Islet precursor cell (in vitro differentiated cells): ENCODE results near the gene FBLN2.

ENCODE experiments used
- DNase-seq: peaks from one replicate; pipeline ENCODE4 v3.0.0-alpha.2; 2018

The FBLN2 gene

GRCh38 chr3:13533885-13534301 lies 15.0 kb upstream of the FBLN2 start:
- no peak for DNase-seq

DNA sequence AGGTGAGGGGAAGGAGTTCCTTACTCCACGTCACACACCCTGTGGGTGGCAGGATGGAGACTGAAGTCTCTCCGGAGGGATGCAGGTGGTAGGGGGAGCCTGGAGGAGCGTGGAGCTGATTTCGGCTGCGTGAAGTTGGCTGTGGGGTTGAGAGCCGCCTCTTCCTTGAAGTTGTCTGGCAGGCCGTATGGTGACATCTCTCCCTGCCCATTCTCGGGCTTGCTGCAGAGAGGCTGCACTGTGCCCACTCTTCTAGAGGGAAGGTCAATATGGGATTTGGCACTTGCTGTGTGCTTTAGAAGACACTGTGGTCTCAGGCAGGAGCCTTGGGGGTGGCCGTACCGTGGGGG lies 13.4 kb upstream of the FBLN2 start:
- no peak for DNase-seq

DNA sequence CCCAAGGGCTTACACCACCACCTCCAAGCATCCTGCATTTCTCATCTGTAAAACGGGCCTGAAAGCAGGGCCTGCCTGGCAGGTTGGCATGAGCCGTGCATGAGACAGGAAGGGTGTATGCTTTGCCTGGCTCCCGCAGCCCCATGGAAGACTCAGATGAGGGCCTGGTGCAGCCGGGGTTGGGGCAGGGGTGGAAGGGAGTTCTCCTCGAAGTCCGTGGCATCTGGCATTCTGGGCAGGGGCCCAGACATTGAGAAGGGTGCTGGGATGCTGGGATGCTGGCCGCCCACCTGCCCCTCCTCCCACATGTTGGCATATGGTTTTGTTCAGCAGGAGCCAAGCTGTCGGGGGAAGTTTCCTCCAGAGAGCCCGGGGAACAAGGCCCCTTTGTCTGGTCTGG lies 13.0 kb upstream of the FBLN2 start:
- DNase-seq, result no peak

DNA sequence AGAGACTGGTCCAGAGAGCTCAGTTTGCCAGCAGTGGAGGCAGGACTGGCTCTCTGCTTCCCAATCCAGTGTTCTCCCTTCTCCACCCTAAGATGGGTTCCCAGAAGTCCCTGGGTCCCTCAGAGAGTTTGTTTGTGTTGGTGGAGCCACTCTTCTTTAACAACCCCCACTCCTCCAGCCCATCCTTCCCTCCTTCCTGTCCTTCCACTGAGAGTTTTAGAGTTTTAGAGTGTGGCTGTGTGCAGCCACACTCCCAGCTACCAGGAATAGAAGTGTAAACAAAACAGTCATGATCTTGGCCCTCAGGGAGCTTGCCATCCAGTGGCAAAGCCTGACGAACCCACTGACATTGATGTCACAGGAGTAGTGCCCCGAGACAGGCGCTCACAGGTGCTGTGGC lies 12.5 kb upstream of the FBLN2 start:
- DNase-seq, result no peak

- DNase-seq, result no peak
Observed at GRCh38 chr3:13536832-13537231, 12.1 kb upstream of the FBLN2 start.

GRCh38 chr3:13537244-13537908 lies 11.5 kb upstream of the FBLN2 start:
- DNase-seq, result no peak

- DNase-seq, result peak; percentile 81
Observed at GRCh38 chr3:13537909-13538296, 11.0 kb upstream of the FBLN2 start.

DNA sequence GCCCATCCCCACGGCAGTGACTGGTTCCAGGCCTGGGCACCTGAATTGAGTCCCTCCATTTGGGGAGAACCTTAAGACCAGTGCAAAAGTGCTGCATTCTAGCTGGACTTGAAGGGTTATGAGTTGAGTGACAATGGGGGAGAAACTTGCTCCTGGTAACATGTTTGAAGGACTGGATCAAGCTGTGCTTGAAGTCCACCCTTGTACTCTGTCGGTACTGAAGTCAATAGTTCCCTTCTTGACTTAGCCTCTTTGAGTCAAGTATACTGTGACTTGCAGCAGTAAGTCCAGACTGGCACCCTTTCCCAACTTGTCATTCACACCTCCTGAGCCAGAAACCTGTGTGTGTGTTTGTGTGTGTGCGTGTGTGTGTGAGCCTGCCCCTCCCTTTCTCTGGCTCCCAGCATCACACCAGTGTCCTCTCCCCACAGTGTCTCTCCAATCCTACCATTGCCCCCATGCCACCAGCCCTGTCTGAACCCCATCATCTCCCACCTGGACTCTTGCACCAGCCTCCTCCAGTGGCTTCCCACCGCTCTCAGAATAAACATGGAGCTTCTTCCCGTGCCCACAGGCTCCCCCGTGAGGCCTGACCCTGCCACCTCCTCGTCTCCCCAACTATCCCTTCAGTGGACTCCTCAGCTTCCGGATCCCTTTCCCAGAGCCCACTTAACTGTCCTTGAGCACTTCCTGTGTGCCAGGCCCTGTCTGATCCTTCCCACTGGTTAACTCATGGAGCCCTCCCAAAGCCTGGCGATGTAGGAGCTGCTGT lies 10.2 kb upstream of the FBLN2 start:
- DNase-seq, result no peak

DNA sequence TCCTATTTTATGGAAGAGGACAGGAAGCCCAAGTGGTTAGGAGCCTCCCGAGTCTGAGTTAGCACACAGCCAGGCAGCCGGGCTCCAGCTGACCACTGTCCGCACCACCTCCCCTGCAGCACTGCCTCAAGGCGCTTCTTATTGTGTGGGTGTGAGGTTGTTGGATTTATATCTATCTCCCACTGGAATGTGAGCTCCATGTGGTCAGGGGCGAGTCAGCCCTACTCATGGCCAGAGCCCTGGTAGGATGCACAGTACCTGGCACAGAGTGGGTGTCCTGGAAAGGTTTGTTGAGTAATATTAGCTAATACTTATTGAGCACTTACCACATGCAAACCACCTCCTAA lies 9.7 kb upstream of the FBLN2 start:
- peak; percentile 80 for DNase-seq

GRCh38 chr3:13539671-13540070 lies 9.3 kb upstream of the FBLN2 start:
- DNase-seq, result no peak

GRCh38 chr3:13540297-13540995 lies 8.5 kb upstream of the FBLN2 start:
- no peak for DNase-seq

- DNase-seq, result no peak
Observed at GRCh38 chr3:13541691-13542090, 7.2 kb upstream of the FBLN2 start.

DNA sequence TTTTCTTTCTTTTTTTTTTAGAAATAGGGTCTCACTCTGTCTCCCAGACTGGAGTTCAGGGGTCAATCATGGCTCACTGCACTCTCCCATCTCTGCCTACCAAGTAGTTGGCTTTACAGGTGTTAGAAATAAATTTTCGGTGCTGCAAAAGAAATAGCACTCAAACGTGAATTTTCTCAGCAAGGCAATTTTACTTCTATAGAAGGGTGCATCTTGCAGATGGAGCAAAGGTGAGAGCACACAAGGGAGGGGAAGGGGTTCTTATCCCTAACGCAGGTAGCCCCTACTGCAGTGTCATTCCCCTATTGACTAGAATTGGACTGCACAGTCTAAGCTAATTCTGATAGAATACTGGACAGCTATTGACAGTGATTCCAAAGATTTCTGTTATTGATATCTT lies 6.8 kb upstream of the FBLN2 start:
- no peak for DNase-seq

DNA sequence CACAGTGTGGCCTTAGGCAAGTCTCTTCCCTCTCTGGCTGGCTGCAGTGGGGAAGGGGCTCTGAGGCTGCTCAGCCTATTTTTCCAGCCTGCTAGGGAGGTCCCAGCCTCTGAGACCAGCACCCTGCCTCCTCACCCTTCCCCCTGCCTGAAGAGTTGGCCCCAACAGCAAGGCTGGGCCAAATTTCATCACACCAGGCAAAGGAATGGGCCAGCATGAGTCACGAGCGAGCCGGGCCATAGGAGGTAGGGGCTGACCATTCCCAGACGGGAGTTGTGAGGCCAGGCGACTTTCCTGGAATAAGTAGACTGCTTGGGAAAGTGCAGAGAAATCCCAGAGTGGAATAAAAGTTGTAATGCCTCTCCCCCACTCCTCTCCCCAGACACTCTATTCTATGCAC lies 5.7 kb upstream of the FBLN2 start:
- peak; percentile 98 for DNase-seq

GRCh38 chr3:13544293-13544831 lies 4.6 kb upstream of the FBLN2 start:
- no peak for DNase-seq

DNA sequence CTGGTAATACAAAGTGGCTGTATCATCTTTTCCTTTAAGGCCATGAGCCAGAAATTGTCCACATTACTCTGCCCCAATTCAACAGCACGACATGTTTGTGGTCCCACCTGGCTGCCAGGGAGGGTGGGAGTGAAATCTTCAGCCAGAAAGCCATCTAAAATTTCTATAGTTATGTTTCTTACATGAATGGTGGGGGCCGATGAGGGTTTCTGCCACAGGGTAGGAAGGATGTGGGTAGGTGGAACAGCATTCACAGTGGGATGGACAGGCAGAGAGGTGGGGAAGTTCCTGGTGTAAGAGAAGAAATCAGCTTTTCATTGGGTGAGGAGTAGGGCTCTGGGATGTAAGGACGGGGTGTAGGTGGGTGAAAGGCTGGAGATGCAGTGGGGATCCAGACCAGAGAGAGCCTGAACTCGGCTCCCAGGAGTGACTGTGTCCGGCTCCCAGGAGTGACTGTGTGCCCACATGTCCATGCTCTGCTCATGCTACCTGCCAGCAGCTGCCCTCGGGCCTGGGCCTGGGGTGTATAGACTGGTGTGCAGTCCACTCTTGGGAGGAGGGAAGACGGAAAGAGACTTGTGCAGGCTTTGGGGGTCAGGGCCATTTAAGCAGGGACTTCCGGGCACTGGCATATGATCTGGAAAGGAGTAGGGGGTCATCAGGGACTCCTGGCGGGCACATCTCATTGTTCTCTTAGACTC lies 3.8 kb upstream of the FBLN2 start:
- DNase-seq, result no peak

DNA sequence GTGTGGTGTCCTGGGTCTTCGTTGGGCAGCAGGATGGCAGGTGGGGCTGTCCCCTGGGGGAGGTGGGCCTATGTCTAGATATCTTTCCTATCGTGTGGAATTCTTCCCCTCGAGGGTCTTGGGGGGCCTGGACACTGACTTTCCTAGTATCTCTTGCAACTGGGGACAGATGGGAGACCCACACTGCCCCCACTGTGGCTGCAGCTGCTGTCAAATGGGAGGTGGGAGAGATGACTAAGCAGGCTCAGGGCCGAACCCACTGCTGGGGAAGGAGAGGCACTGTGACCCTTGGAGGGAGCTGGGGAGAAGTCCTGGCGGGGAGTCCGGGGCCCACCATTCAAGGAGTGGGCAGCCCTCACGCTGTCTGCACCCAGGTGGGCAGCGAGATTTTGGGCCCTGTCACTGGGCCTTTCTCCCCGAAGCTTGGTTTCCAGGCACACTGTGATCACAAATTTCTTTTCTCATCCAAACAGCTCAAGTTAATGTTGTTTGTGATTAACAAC lies 2.9 kb upstream of the FBLN2 start:
- no peak for DNase-seq

- DNase-seq, result peak; percentile 97
Observed at GRCh38 chr3:13546667-13547171, 2.2 kb upstream of the FBLN2 start.

DNA sequence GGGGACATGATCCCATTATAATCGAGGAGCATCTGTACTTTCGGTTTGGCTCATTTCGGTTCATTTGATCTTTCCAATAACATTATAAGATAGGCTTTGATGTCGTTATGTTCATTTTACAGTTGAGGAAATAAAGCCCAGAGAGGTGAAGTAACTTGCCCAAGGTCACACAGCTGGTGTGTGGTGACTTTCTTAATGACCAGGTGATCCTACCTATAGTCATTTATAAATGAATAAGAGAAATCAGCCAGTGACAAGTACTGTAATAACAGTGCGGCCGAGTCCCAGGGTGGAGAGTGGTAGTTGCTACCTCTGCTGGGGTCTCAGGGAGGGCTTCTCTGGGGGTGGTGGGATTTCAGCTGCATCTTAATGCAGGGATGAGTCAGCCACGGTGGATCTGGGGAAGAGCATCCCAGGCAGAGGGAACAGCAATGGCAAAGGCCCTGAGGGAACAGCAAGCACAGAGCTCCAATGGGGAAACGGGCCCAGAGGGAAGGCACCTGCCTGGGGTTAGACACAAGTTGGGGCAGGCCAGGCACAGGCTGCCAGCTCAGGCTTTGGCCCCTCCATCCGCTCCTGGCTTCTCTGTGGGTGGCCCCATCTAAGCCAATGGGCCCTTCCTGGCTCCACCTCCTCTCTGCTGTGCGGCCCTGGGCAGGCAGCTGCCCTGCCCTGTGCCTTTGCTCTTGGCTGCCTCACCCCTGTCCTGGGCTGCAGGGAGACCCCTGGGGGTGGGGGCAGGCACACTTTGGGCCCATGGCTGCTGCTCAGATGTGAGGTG lies 1.1 kb upstream of the FBLN2 start:
- peak; percentile 76 for DNase-seq

- no peak for DNase-seq
Observed at GRCh38 chr3:13549623-13550422, 898 bp downstream of the FBLN2 start.

- no peak for DNase-seq
Observed at GRCh38 chr3:13550423-13550690, 1.4 kb downstream of the FBLN2 start.
